ENCODE data around the gene TTC21B.
"Not testable (repeated sequence)": the region's sequence is repeated elsewhere in the genome, so short reads cannot be mapped to it uniquely, and the experiment has no call there.

The TTC21B gene

GRCh38 chr2:165953655-165954606, at the start of gene TTC21B:
TSS of gene TTC21B (minus strand) at chr2:165953776. CDS start at chr2:165953705, 71 bp downstream.
- peak within 1 kb of the TSS in 1 of 2 donors; percentile 57 for H3K4me3 Mint-ChIP-seq
- peaks cover 11% of the 10 kb centered on the region for H3K4me1 Mint-ChIP-seq
- H3K27ac Mint-ChIP-seq = no peak within 1 kb of the TSS
- ATAC-seq (peak; percentile 96), DNase-seq (peak; percentile 93)
- no peaks in the 10 kb centered on the region for H3K9me3 Mint-ChIP-seq
- H3K27me3 Mint-ChIP-seq = no peaks in the 10 kb centered on the region

GRCh38 chr2:166000401-166000800, 46.8 kb upstream of the TTC21B start:
- H3K27ac Mint-ChIP-seq = no peak overlapping the region
- ATAC-seq (no peak), DNase-seq (no peak)
- no peaks in the 10 kb centered on the region for H3K27me3 Mint-ChIP-seq
- no peaks in the 10 kb centered on the region for H3K4me1 Mint-ChIP-seq
- H3K4me3 Mint-ChIP-seq = no peak overlapping the region
- no peaks in the 10 kb centered on the region for H3K9me3 Mint-ChIP-seq

- ATAC-seq (no peak), DNase-seq (no peak)
- H3K27ac Mint-ChIP-seq = no peak overlapping the region
- H3K9me3 Mint-ChIP-seq = no peaks in the 10 kb centered on the region
- H3K4me3 Mint-ChIP-seq = no peak overlapping the region
- H3K27me3 Mint-ChIP-seq = peaks cover 17% of the 10 kb centered on the region
- no peaks in the 10 kb centered on the region for H3K4me1 Mint-ChIP-seq
These were observed 37.3 kb upstream of the TTC21B start for GRCh38 chr2:165990846-165991245.

GRCh38 chr2:165989851-165990250, 36.3 kb upstream of the TTC21B start:
- Mint-ChIP-seq H3K9me3 (no peaks in the 10 kb centered on the region), H3K4me3 (no peak overlapping the region), H3K4me1 (no peaks in the 10 kb centered on the region), H3K27ac (no peak overlapping the region), H3K27me3 (peaks cover 17% of the 10 kb centered on the region)
- ATAC-seq (no peak), DNase-seq (no peak)

GRCh38 chr2:165985120-165985519, 31.5 kb upstream of the TTC21B start:
- no peaks in the 10 kb centered on the region for H3K9me3 Mint-ChIP-seq
- no peak overlapping the region for H3K4me3 Mint-ChIP-seq
- DNase-seq (no peak), ATAC-seq (no peak)
- H3K27ac Mint-ChIP-seq = no peak overlapping the region
- no peaks in the 10 kb centered on the region for H3K4me1 Mint-ChIP-seq
- H3K27me3 Mint-ChIP-seq = peaks cover 34% of the 10 kb centered on the region

GRCh38 chr2:165972161-165972560, 18.6 kb upstream of the TTC21B start:
- H3K4me1 Mint-ChIP-seq, ATAC-seq, DNase-seq, H3K4me3 Mint-ChIP-seq, H3K27ac Mint-ChIP-seq, H3K9me3 Mint-ChIP-seq: not testable (repeated sequence)
- H3K27me3 Mint-ChIP-seq = peaks cover 52% of the 10 kb centered on the region

- H3K4me1 Mint-ChIP-seq = no peaks in the 10 kb centered on the region
- peaks cover 56% of the 10 kb centered on the region for H3K27me3 Mint-ChIP-seq
- DNase-seq (no peak), ATAC-seq (no peak)
- H3K9me3 Mint-ChIP-seq = no peaks in the 10 kb centered on the region
- no peak overlapping the region for H3K4me3 Mint-ChIP-seq
- H3K27ac Mint-ChIP-seq = no peak overlapping the region
These were observed 17.1 kb upstream of the TTC21B start for GRCh38 chr2:165970663-165971062.

GRCh38 chr2:165969227-165969626, 15.7 kb upstream of the TTC21B start:
- Mint-ChIP-seq H3K27ac (no peak overlapping the region), H3K9me3 (no peaks in the 10 kb centered on the region), H3K4me3 (no peak overlapping the region), H3K27me3 (peaks cover 45% of the 10 kb centered on the region), H3K4me1 (no peaks in the 10 kb centered on the region)
- DNase-seq (no peak), ATAC-seq (no peak)

- Mint-ChIP-seq H3K4me1 (no peaks in the 10 kb centered on the region), H3K9me3 (no peaks in the 10 kb centered on the region), H3K4me3 (no peak overlapping the region), H3K27me3 (peaks cover 37% of the 10 kb centered on the region), H3K27ac (no peak overlapping the region)
- DNase-seq = no peak
- no peak for ATAC-seq
These were observed 14.2 kb upstream of the TTC21B start for GRCh38 chr2:165967746-165968145.

- no peaks in the 10 kb centered on the region for H3K4me1 Mint-ChIP-seq
- no peaks in the 10 kb centered on the region for H3K9me3 Mint-ChIP-seq
- peaks cover under 1% of the 10 kb centered on the region for H3K27me3 Mint-ChIP-seq
- no peak overlapping the region for H3K27ac Mint-ChIP-seq
- DNase-seq = no peak
- no peak overlapping the region for H3K4me3 Mint-ChIP-seq
- ATAC-seq = no peak
These were observed 8.2 kb upstream of the TTC21B start for GRCh38 chr2:165961818-165962217.

GRCh38 chr2:165959371-165959770, 5.8 kb upstream of the TTC21B start:
- Mint-ChIP-seq H3K4me3 (no peak overlapping the region), H3K27ac (no peak overlapping the region), H3K4me1 (peaks cover 11% of the 10 kb centered on the region), H3K9me3 (no peaks in the 10 kb centered on the region), H3K27me3 (no peaks in the 10 kb centered on the region)
- ATAC-seq (no peak), DNase-seq (no peak)

GRCh38 chr2:165958313-165958960, 4.9 kb upstream of the TTC21B start:
- no peak overlapping the region for H3K27ac Mint-ChIP-seq
- no peak for ATAC-seq
- no peaks in the 10 kb centered on the region for H3K9me3 Mint-ChIP-seq
- no peak overlapping the region for H3K4me3 Mint-ChIP-seq
- peaks cover 11% of the 10 kb centered on the region for H3K4me1 Mint-ChIP-seq
- no peaks in the 10 kb centered on the region for H3K27me3 Mint-ChIP-seq
- no peak for DNase-seq

- H3K9me3 Mint-ChIP-seq = no peaks in the 10 kb centered on the region
- H3K4me1 Mint-ChIP-seq = peaks cover 11% of the 10 kb centered on the region
- H3K27ac Mint-ChIP-seq = no peak overlapping the region
- DNase-seq (no peak), ATAC-seq (no peak)
- no peaks in the 10 kb centered on the region for H3K27me3 Mint-ChIP-seq
- no peak overlapping the region for H3K4me3 Mint-ChIP-seq
These were observed 3.6 kb upstream of the TTC21B start for GRCh38 chr2:165957030-165957675.

GRCh38 chr2:165953306-165953654, 296 bp downstream of the TTC21B start:
- DNase-seq = no peak
- H3K27ac Mint-ChIP-seq = no peak overlapping the region
- peaks cover 11% of the 10 kb centered on the region for H3K4me1 Mint-ChIP-seq
- ATAC-seq = peak; percentile 66
- H3K9me3 Mint-ChIP-seq = no peaks in the 10 kb centered on the region
- H3K4me3 Mint-ChIP-seq = no peak overlapping the region
- no peaks in the 10 kb centered on the region for H3K27me3 Mint-ChIP-seq

- no peaks in the 10 kb centered on the region for H3K9me3 Mint-ChIP-seq
- ATAC-seq (no peak), DNase-seq (no peak)
- peaks cover 11% of the 10 kb centered on the region for H3K4me1 Mint-ChIP-seq
- H3K27me3 Mint-ChIP-seq = no peaks in the 10 kb centered on the region
- H3K4me3 Mint-ChIP-seq = no peak overlapping the region
- no peak overlapping the region for H3K27ac Mint-ChIP-seq
These were observed 800 bp downstream of the TTC21B start for GRCh38 chr2:165952741-165953211.

- H3K27me3 Mint-ChIP-seq = no peaks in the 10 kb centered on the region
- no peak overlapping the region for H3K27ac Mint-ChIP-seq
- DNase-seq = no peak
- no peak for ATAC-seq
- peaks cover 11% of the 10 kb centered on the region for H3K4me1 Mint-ChIP-seq
- no peaks in the 10 kb centered on the region for H3K9me3 Mint-ChIP-seq
- no peak overlapping the region for H3K4me3 Mint-ChIP-seq
These were observed 1.5 kb downstream of the TTC21B start for GRCh38 chr2:165952085-165952484.
